ENCODE measurements around the gene SUSD1. TPM values are rescaled to one million over a fixed set of nuclear protein-coding genes. Genes with fewer than 3 reads are reported as not detected.
A peak's percentile ranks its signal among the peaks of the same experiment; 100 is the strongest.

SUSD1 gene
- total and polyA plus RNA-seq, 2 of the 13 experiments (the other 11 are each of a cell fraction or from before 2014, with no cell fraction given) = 25.9 to 32.3 TPM

- no peaks in the 10 kb centered on the region for H3K27me3 ChIP-seq (ENCODE audit: control insufficient read depth in 1 of 2, insufficient read depth in 2 of 2, low read length in 2 of 2)
- peaks cover 43% of the 10 kb centered on the region for H3K4me1 ChIP-seq (ENCODE audit: insufficient read depth, low read length)
- H4K20me1 ChIP-seq (ENCODE audit: insufficient read depth, low read length) = no peaks in the 10 kb centered on the region
- no peak for TF ChIP-seq EZH2 (conservative IDR thresholded peaks at IDR 0.05; ENCODE audit: low read depth, low read length)
- TF ChIP-seq ZHX1 (CRISPR knock-in tag; IDR thresholded peaks at IDR 0.05; ENCODE audit: low read depth) = no peak
- TF ChIP-seq KMT2A (CRISPR knock-in tag; IDR thresholded peaks at IDR 0.05) = no peak
- no peak for TF ChIP-seq ZNF484 (CRISPR knock-in tag; IDR thresholded peaks at IDR 0.05; ENCODE audit: borderline replicate concordance, low read depth)
- no peak for TF ChIP-seq ZFP62 (CRISPR knock-in tag; IDR thresholded peaks at IDR 0.05)
- no peak overlapping the region for H3K4me3 ChIP-seq (replicated peaks in 1 of 3; ENCODE audit: insufficient read depth in 1 of 3, low read depth in 2 of 3, low read length in 3 of 3)
- DNase-seq (ENCODE audit: low spot score) (no peak), ATAC-seq (no peak), FAIRE-seq (no peak)
- H3K4me2 ChIP-seq (ENCODE audit: low read depth, low read length) = no peak overlapping the region
- H3K27ac ChIP-seq (ENCODE audit: extremely low read length, insufficient read depth, low read length) = peak overlapping the region; percentile 4
- no TSS peak for BruUV-seq (replicated peaks)
- WGBS (ENCODE audit: low lambda C conversion rate) = 98% methylated on average over 8 of the region's 8 CpGs
- CTCF ChIA-PET (ENCODE audit: low intra/inter-chr PET ratio, low total read pairs) = no interaction called here
- H3K79me2 ChIP-seq (ENCODE audit: insufficient read depth, low read length) = no peaks in the 10 kb centered on the region
- H3K9ac ChIP-seq (ENCODE audit: insufficient read depth, low read depth, low read length) = no peak overlapping the region
- no peak overlapping the region for H2AFZ ChIP-seq (ENCODE audit: low read length)
- POLR2A ChIA-PET = no interaction called here
- intact Hi-C loops (cut with micrococcal nuclease; ENCODE audit: unreplicated experiment) = loop anchor here (5.0 kb wide), 1 partner anchor 116 kb away; no protein-coding TSS in a partner anchor
- H3K36me3 ChIP-seq (replicated peaks in 1 of 2; ENCODE audit: control insufficient read depth in 1 of 2, insufficient read depth in 2 of 2, low read length in 2 of 2) = peaks cover 4 to 23% of the 10 kb centered on the region in 2 experiments; a peak in 4 of 5 replicates
- in situ Hi-C loops (cut with HindIII; ENCODE audit: extremely low pct_ligation_motif_present, low pct_unique_long_range_greater_than_20kb) = no loop called here
- no peaks in the 10 kb centered on the region for H3K9me3 ChIP-seq (ENCODE audit: low read length)
Observed at GRCh38 chr9:112111461-112111860, 63.6 kb downstream of the SUSD1 start.

GRCh38 chr9:112110777-112111113 lies 64.4 kb downstream of the SUSD1 start:
- intact Hi-C loops (cut with micrococcal nuclease; ENCODE audit: unreplicated experiment) = loop anchor here (5.0 kb wide), 1 partner anchor 117 kb away; no protein-coding TSS in a partner anchor
- Histone ChIP-seq H3K4me1 (ENCODE audit: insufficient read depth, low read length) (peaks cover 43% of the 10 kb centered on the region), H3K9ac (ENCODE audit: insufficient read depth, low read depth, low read length) (no peak overlapping the region), H3K27me3 (ENCODE audit: control insufficient read depth in 1 of 2, insufficient read depth in 2 of 2, low read length in 2 of 2) (no peaks in the 10 kb centered on the region), H3K79me2 (ENCODE audit: insufficient read depth, low read length) (no peaks in the 10 kb centered on the region), H3K36me3 (replicated peaks in 1 of 2; ENCODE audit: control insufficient read depth in 1 of 2, insufficient read depth in 2 of 2, low read length in 2 of 2) (peaks cover 4 to 21% of the 10 kb centered on the region in 2 experiments; a peak in 4 of 5 replicates), H2AFZ (ENCODE audit: low read length) (no peak overlapping the region), H4K20me1 (ENCODE audit: insufficient read depth, low read length) (no peaks in the 10 kb centered on the region), H3K27ac (ENCODE audit: extremely low read length, insufficient read depth, low read length) (peak overlapping the region; percentile 53), H3K9me3 (ENCODE audit: low read length) (no peaks in the 10 kb centered on the region), H3K4me3 (replicated peaks in 1 of 3; ENCODE audit: insufficient read depth in 1 of 3, low read depth in 2 of 3, low read length in 3 of 3) (no peak overlapping the region), H3K4me2 (ENCODE audit: low read depth, low read length) (no peak overlapping the region)
- POLR2A ChIA-PET = interaction anchor here (0.8 to 1.5 kb wide), 3 partner anchors 9 to 70 kb away, joined by 3 to 5 read pairs (median 4); partner anchors contain the start of gene SUSD1
- CTCF ChIA-PET (ENCODE audit: low intra/inter-chr PET ratio, low total read pairs) = no interaction called here
- FAIRE-seq (no peak), DNase-seq (ENCODE audit: low spot score) (no peak), ATAC-seq (no peak)
- in situ Hi-C loops (cut with HindIII; ENCODE audit: extremely low pct_ligation_motif_present, low pct_unique_long_range_greater_than_20kb) = no loop called here
- 94% methylated on average over 2 of the region's 2 CpGs for WGBS (ENCODE audit: low lambda C conversion rate)
- BruUV-seq (replicated peaks) = no TSS peak
- TF ChIP-seq SOX13 (IDR thresholded peaks at IDR 0.05) (no peak), SOX13 (CRISPR knock-in tag; conservative IDR thresholded peaks at IDR 0.05 in 1 of 2, IDR thresholded peaks at IDR 0.05 in 1 of 2) (no peak), PCBP1 (IDR thresholded peaks at IDR 0.05; ENCODE audit: borderline replicate concordance, low read depth, low read length) (no peak), TAF15 (IDR thresholded peaks at IDR 0.05; ENCODE audit: low read depth, low read length, poor library complexity, severe bottlenecking) (no peak), THAP7 (CRISPR knock-in tag; IDR thresholded peaks at IDR 0.05) (no peak), PLRG1 (conservative IDR thresholded peaks at IDR 0.05) (no peak), SIX4 (CRISPR knock-in tag; IDR thresholded peaks at IDR 0.05) (no peak), ZBTB37 (CRISPR knock-in tag; IDR thresholded peaks at IDR 0.05) (no peak), GPN1 (CRISPR knock-in tag; IDR thresholded peaks at IDR 0.05; ENCODE audit: borderline replicate concordance) (no peak)

Measured in HepG2 (cell line).